GM18505 (cell line): Measurements from ENCODE around the gene IQCC.
A peak's percentile ranks its signal among the peaks of the same experiment; 100 is the strongest.

Experiments used
- ATAC-seq: cut with Tn5 transposase; IDR thresholded peaks from one replicate; pipeline ENCODE4 v1.9.1; 2021; ENCODE audit not compliant: unreplicated experiment
- POLR2A ChIP-seq: IDR thresholded peaks from 4 replicates; pipeline ENCODE4 v1.6.1; 2011; ENCODE audit warnings: borderline replicate concordance; ENCODE audit not compliant: insufficient read depth, insufficient read length; ENCODE audit errors: extremely low read depth

IQCC gene

GRCh38 chr1:32249831-32250525 lies 44.5 kb downstream of the IQCC start:
- TF ChIP-seq POLR2A: peak; percentile 79
- ATAC-seq: peak; percentile 52

- ATAC-seq: no peak
- TF ChIP-seq POLR2A: peak; percentile 75
Observed at GRCh38 chr1:32250893-32251716, 45.6 kb downstream of the IQCC start, which contains the start of gene LCK. TSS of gene LCK (plus strand) at chr1:32251265. CDS start at chr1:32274330, 23,065 bp downstream.

GRCh38 chr1:32255072-32256071 lies 49.9 kb downstream of the IQCC start:
- no peak for ATAC-seq

GRCh38 chr1:32256473-32257226 lies 51.2 kb downstream of the IQCC start:
- no peak for ATAC-seq
- TF ChIP-seq POLR2A: no peak

More at GRCh38 chr1:32255072-32256071, 49.9 kb downstream of the IQCC start:
- no peak for TF ChIP-seq POLR2A

GRCh38 chr1:32257227-32257508 lies 51.7 kb downstream of the IQCC start:
- TF ChIP-seq POLR2A: no peak
- ATAC-seq: no peak
